Neural cell (in vitro differentiated cells): Measurements from ENCODE around the gene RCAN3. TPM values are rescaled to one million over a fixed set of nuclear protein-coding genes. Genes with fewer than 3 reads are reported as not detected.

Experiments used
- H2AFZ ChIP-seq: fragments of 200-600, 300-800 bp; sonication (generic), shearing (Covaris generic); 2 replicates; pipeline ENCODE4 v1.6.0; 2014; ENCODE audit warnings: low read depth, mild to moderate bottlenecking, antibody characterized with exemption, low read length, moderate library complexity
- H3F3A ChIP-seq: fragments of 200-600 bp; shearing (Covaris generic); 2 replicates; pipeline ENCODE4 v1.6.1; 2016; ENCODE audit warnings: mild to moderate bottlenecking, moderate library complexity, mixed read lengths, antibody characterized with exemption, low read length; ENCODE audit not compliant: insufficient read depth, poor library complexity, severe bottlenecking
- H3K27ac ChIP-seq: fragments of 200-600, 300-800 bp; sonication (generic), shearing (Covaris generic); 2 replicates; pipeline ENCODE4 v1.5.1; 2014; ENCODE audit warnings: mild to moderate bottlenecking, low read length, moderate library complexity
- H3K27me3 ChIP-seq: fragments of 300-800, 200-600 bp; sonication (generic), shearing (Covaris generic); 2 replicates; pipeline ENCODE4 v1.6.0; 2014; ENCODE audit warnings: mild to moderate bottlenecking, low read depth, low read length, moderate library complexity; ENCODE audit not compliant: insufficient read depth
- H3K36me3 ChIP-seq: fragments of 300-800, 200-600 bp; sonication (generic), shearing (Covaris generic); 2 replicates; pipeline ENCODE4 v1.5.1; 2014; ENCODE audit warnings: mild to moderate bottlenecking, antibody characterized with exemption, low read length, moderate library complexity; ENCODE audit not compliant: insufficient read depth
- H3K4me2 ChIP-seq: fragments of 300-800, 200-600 bp; sonication (generic), shearing (Covaris generic); 2 replicates; pipeline ENCODE4 v1.6.0; 2014; ENCODE audit warnings: mild to moderate bottlenecking, low read length
- H3K4me3 ChIP-seq: fragments of 300-800, 200-600 bp; sonication (generic), shearing (Covaris generic); 2 replicates; pipeline ENCODE4 v1.5.1; 2014; ENCODE audit warnings: mild to moderate bottlenecking, low read length, moderate library complexity
- H3K79me2 ChIP-seq: fragments of 200-600 bp; shearing (Covaris generic); replicated peaks from 2 replicates; pipeline ENCODE4 v1.6.0; 2014; ENCODE audit warnings: mild to moderate bottlenecking, low read length, moderate library complexity; ENCODE audit not compliant: insufficient read depth
- H3K9ac ChIP-seq: fragments of 300-800, 200-600 bp; sonication (generic), shearing (Covaris generic); 2 replicates; pipeline ENCODE4 v1.6.1; 2016; ENCODE audit warnings: mild to moderate bottlenecking, low read length, mixed read lengths
- H3K9me2 ChIP-seq: fragments of 200-600 bp; shearing (Covaris generic); 2 replicates; pipeline ENCODE4 v1.6.1; 2016; ENCODE audit warnings: mild to moderate bottlenecking, low read length, mixed read lengths; ENCODE audit not compliant: insufficient read depth
- H3K9me3 ChIP-seq: fragments of 200-600, 300-800 bp; sonication (generic), shearing (Covaris generic); 2 replicates; pipeline ENCODE4 v1.6.1; 2016; ENCODE audit warnings: mild to moderate bottlenecking, mixed run types, low read length, moderate library complexity, mixed read lengths
- H4K20me1 ChIP-seq: fragments of 200-600 bp; shearing (Covaris generic); 2 replicates; pipeline ENCODE4 v1.6.1; 2016; ENCODE audit warnings: mild to moderate bottlenecking, mixed run types; ENCODE audit not compliant: insufficient read depth
- CTCF ChIP-seq: fragments of 450-650 bp; IDR thresholded peaks from 2 replicates; pipeline ENCODE4 v1.5.1; 2014; ENCODE audit warnings: antibody characterized with exemption, mild to moderate bottlenecking, moderate library complexity; ENCODE audit not compliant: poor library complexity, severe bottlenecking
- EP300 ChIP-seq: fragments of 450-650 bp; conservative IDR thresholded peaks from 2 replicates; pipeline ENCODE4 v1.6.1; 2014; ENCODE audit warnings: antibody characterized with exemption, mild to moderate bottlenecking, moderate library complexity; ENCODE audit not compliant: poor library complexity, severe bottlenecking
- EZH2 ChIP-seq: fragments of 200-600, 300-800 bp; shearing (Covaris generic), sonication (generic); IDR thresholded peaks from 2 replicates; pipeline ENCODE4 v1.6.1; 2014; ENCODE audit warnings: antibody characterized with exemption, low read length, borderline replicate concordance, mild to moderate bottlenecking; ENCODE audit not compliant: insufficient read depth, poor library complexity, severe bottlenecking
- MXI1 ChIP-seq: fragments of 450-650 bp; conservative IDR thresholded peaks from 2 replicates; pipeline ENCODE4 v1.6.1; 2014; ENCODE audit warnings: antibody characterized with exemption, mild to moderate bottlenecking; ENCODE audit not compliant: poor library complexity, severe bottlenecking
- POLR2AphosphoS5 ChIP-seq: IDR thresholded peaks from 2 replicates; pipeline ENCODE4 v1.6.1; 2012
- RAD21 ChIP-seq: fragments of 450-650 bp; conservative IDR thresholded peaks from 2 replicates; pipeline ENCODE4 v1.6.1; 2014; ENCODE audit warnings: antibody characterized with exemption, mild to moderate bottlenecking, moderate library complexity
- REST ChIP-seq: IDR thresholded peaks from 2 replicates; pipeline ENCODE4 v1.6.1; 2012; ENCODE audit warnings: borderline replicate concordance
- SMC3 ChIP-seq: fragments of 450-650 bp; conservative IDR thresholded peaks from 2 replicates; pipeline ENCODE4 v1.6.1; 2014; ENCODE audit warnings: antibody characterized with exemption, mild to moderate bottlenecking, moderate library complexity; ENCODE audit not compliant: poor library complexity
- TAF1 ChIP-seq: IDR thresholded peaks from 2 replicates; pipeline ENCODE4 v1.6.1; 2012; ENCODE audit warnings: low read depth
- polyA plus RNA-seq: library from polyadenylated mRNA; depleted of rRNA; stranded (reverse); fragments of >200 nt; gene quantifications from 2 replicates; pipeline ENCODE4 v1.2.3, GENCODE V29; 2014

Gene RCAN3
- polyA plus RNA-seq, 1 donor from 2014 or later = 31.4 TPM

- Histone ChIP-seq H3K4me2 (no peak overlapping the region), H3K79me2 (no peaks in the 10 kb centered on the region), H3F3A (no peaks in the 10 kb centered on the region), H3K4me3 (no peak overlapping the region), H3K9ac (no peak overlapping the region), H2AFZ (no peak overlapping the region), H3K27ac (no peak overlapping the region), H3K9me3 (no peaks in the 10 kb centered on the region), H4K20me1 (no peaks in the 10 kb centered on the region), H3K9me2 (no peaks in the 10 kb centered on the region), H3K27me3 (no peaks in the 10 kb centered on the region), H3K36me3 (no peaks in the 10 kb centered on the region)
- TF ChIP-seq POLR2AphosphoS5 (no peak), MXI1 (no peak), EZH2 (no peak), TAF1 (no peak), RAD21 (no peak), EP300 (no peak)
Measured at GRCh38 chr1:24584171-24584647, 81.6 kb downstream of the RCAN3 start.

- no peak overlapping the region for H3K9ac ChIP-seq
- TF ChIP-seq POLR2AphosphoS5 = no peak
- TF ChIP-seq EZH2 = no peak
- no peak for TF ChIP-seq EP300
- TF ChIP-seq MXI1 = no peak
- TF ChIP-seq REST = no peak
- no peak for TF ChIP-seq SMC3
- TF ChIP-seq CTCF = no peak
- TF ChIP-seq TAF1 = no peak
- no peak for TF ChIP-seq RAD21
- no peak overlapping the region for H3K4me3 ChIP-seq
- H3K4me2 ChIP-seq = no peak overlapping the region
- H2AFZ ChIP-seq = no peak overlapping the region
- no peaks in the 10 kb centered on the region for H3K9me3 ChIP-seq
- H3K27me3 ChIP-seq = no peaks in the 10 kb centered on the region
- no peaks in the 10 kb centered on the region for H3F3A ChIP-seq
- no peaks in the 10 kb centered on the region for H3K9me2 ChIP-seq
- H3K79me2 ChIP-seq = no peaks in the 10 kb centered on the region
- no peaks in the 10 kb centered on the region for H4K20me1 ChIP-seq
- no peaks in the 10 kb centered on the region for H3K36me3 ChIP-seq
- no peak overlapping the region for H3K27ac ChIP-seq
Measured at GRCh38 chr1:24586119-24586518, 83.5 kb downstream of the RCAN3 start.
